DND-41 (cell line): ENCODE data around the gene ARPP19.

Experiments
- ATAC-seq: fragments of 200-7000 bp; cut with Tn5 transposase; 3 replicates; pipeline ENCODE4 v1.9.1; 2021; ENCODE audit warnings: low read depth; ENCODE audit not compliant: insufficient read depth
- DNase-seq: peaks from one replicate; pipeline ENCODE4 v3.0.0-alpha.2; 2020
- H2AFZ ChIP-seq: 2 replicates; pipeline ENCODE4 v1.6.0; 2012; ENCODE audit warnings: low read depth, low read length
- H3K27ac ChIP-seq: 2 replicates; pipeline ENCODE4 v1.5.1; 2012; ENCODE audit warnings: low read length, inconsistent platforms
- H3K27me3 ChIP-seq: fragments of 200-600 bp; sonication (generic); 2 replicates; pipeline ENCODE4 v1.6.0; 2012; ENCODE audit warnings: low read length, mild to moderate bottlenecking, inconsistent platforms; ENCODE audit not compliant: insufficient read depth, poor library complexity
- H3K36me3 ChIP-seq: 2 replicates; pipeline ENCODE4 v1.5.1; 2012; ENCODE audit warnings: low read length, inconsistent platforms; ENCODE audit not compliant: insufficient read depth
- H3K4me1 ChIP-seq: 2 replicates; pipeline ENCODE4 v1.5.1; 2012; ENCODE audit warnings: mild to moderate bottlenecking, low read length; ENCODE audit not compliant: insufficient read depth
- H3K4me2 ChIP-seq: 2 replicates; pipeline ENCODE4 v1.6.0; 2012; ENCODE audit warnings: mild to moderate bottlenecking, moderate library complexity, low read length, inconsistent platforms; ENCODE audit not compliant: insufficient read depth
- H3K4me3 ChIP-seq, 2 experiments: fragments of 200-600 bp in 1 of 2; shearing (Covaris generic) in 1 of 2; 2 replicates each; pipeline ENCODE4 v1.5.1; 2012 to 2016; ENCODE audit warnings: inconsistent platforms in 2 of 2, low read length in 2 of 2, mild to moderate bottlenecking in 2 of 2, low read depth in 1 of 2, moderate library complexity in 1 of 2
- H3K79me2 ChIP-seq: 2 replicates; pipeline ENCODE4 v1.6.0; 2012; ENCODE audit warnings: low read length, inconsistent platforms; ENCODE audit not compliant: insufficient read depth
- H3K9ac ChIP-seq: 2 replicates; pipeline ENCODE4 v1.6.0; 2012; ENCODE audit warnings: low read depth, mild to moderate bottlenecking, inconsistent platforms, low read length, moderate library complexity
- H3K9me3 ChIP-seq: 2 replicates; pipeline ENCODE4 v1.5.1; 2012; ENCODE audit warnings: low read length, moderate library complexity, mild to moderate bottlenecking, inconsistent platforms; ENCODE audit not compliant: insufficient read depth, severe bottlenecking
- H4K20me1 ChIP-seq: 2 replicates; pipeline ENCODE4 v1.6.0; 2012; ENCODE audit warnings: low read length; ENCODE audit not compliant: insufficient read depth
- EZH2 ChIP-seq: IDR thresholded peaks from 3 replicates; pipeline ENCODE4 v1.6.1; 2012; ENCODE audit warnings: borderline replicate concordance, low read depth, mild to moderate bottlenecking, moderate library complexity, low read length, inconsistent platforms; ENCODE audit not compliant: severe bottlenecking
- TF ChIP-seq, protein P1 (sequence below): IDR thresholded peaks from 2 replicates; pipeline ENCODE4 v1.5.1; 2012; ENCODE audit warnings: borderline replicate concordance, low read length, moderate library complexity, mild to moderate bottlenecking; ENCODE audit not compliant: poor library complexity, severe bottlenecking; ENCODE audit errors: extremely low read depth

The ARPP19 gene

DNA sequence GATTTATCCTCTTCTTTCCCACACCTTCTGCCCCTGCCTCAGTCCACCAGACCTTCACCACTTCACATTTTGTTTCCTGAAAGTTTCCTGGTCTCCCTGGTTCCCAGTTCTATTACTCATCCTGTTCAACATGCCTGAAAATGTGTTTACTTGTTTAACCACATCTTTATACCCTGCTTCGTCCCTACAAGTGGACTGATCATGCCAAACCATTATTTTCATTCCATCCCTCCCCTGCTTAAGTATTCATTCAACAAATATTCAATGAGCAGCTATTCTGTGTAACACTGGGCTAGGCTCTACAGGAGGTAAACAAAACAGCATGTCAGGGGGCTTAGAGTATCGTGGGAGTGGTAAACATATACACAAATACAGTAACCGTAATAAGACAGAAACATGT, 45.6 kb downstream of the ARPP19 start:
- peaks cover 14% of the 10 kb centered on the region for H3K4me1 ChIP-seq
- H2AFZ ChIP-seq: no peak overlapping the region
- ATAC-seq (no peak), DNase-seq (no peak)
- no peak for TF ChIP-seq EZH2
- TF ChIP-seq, protein P1, sequence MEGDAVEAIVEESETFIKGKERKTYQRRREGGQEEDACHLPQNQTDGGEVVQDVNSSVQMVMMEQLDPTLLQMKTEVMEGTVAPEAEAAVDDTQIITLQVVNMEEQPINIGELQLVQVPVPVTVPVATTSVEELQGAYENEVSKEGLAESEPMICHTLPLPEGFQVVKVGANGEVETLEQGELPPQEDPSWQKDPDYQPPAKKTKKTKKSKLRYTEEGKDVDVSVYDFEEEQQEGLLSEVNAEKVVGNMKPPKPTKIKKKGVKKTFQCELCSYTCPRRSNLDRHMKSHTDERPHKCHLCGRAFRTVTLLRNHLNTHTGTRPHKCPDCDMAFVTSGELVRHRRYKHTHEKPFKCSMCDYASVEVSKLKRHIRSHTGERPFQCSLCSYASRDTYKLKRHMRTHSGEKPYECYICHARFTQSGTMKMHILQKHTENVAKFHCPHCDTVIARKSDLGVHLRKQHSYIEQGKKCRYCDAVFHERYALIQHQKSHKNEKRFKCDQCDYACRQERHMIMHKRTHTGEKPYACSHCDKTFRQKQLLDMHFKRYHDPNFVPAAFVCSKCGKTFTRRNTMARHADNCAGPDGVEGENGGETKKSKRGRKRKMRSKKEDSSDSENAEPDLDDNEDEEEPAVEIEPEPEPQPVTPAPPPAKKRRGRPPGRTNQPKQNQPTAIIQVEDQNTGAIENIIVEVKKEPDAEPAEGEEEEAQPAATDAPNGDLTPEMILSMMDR: no peak
- H3K4me3 ChIP-seq: no peak overlapping the region
- H3K36me3 ChIP-seq: no peaks in the 10 kb centered on the region
- no peak overlapping the region for H3K4me2 ChIP-seq
- no peak overlapping the region for H3K9ac ChIP-seq
- H3K27me3 ChIP-seq: no peaks in the 10 kb centered on the region
- H3K9me3 ChIP-seq: no peaks in the 10 kb centered on the region
- peaks cover 12% of the 10 kb centered on the region; the same call in 1 of the 2 replicates for H4K20me1 ChIP-seq
- no peak overlapping the region for H3K27ac ChIP-seq
- peaks cover 34% of the 10 kb centered on the region for H3K79me2 ChIP-seq

DNA sequence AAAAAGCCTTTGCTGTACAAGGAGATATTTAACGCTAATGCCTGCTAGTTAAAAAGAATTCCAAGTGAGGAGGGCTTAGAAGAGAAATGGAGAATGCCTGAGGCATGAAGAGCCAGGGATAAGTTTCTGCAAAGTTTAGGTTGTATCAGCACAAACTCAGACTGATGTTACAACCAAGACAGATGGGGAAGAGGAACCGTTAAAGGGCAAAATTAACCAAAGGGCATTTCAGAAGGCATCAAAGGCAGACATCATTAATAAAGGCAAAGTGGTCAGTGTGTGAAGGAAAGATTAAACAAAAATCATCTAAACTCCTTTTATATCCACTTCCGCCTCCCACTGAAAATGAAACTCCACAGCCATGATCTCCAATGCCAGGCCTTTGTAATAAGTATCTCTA, 47.1 kb downstream of the ARPP19 start:
- Histone ChIP-seq H3K27ac (no peak overlapping the region), H3K9me3 (no peaks in the 10 kb centered on the region), H3K9ac (no peak overlapping the region), H3K79me2 (peaks cover 22% of the 10 kb centered on the region), H3K4me2 (no peak overlapping the region), H3K4me1 (no peaks in the 10 kb centered on the region), H4K20me1 (peaks cover 8% of the 10 kb centered on the region; the same call in 1 of the 2 replicates), H3K27me3 (no peaks in the 10 kb centered on the region), H3K4me3 (no peak overlapping the region), H3K36me3 (no peaks in the 10 kb centered on the region), H2AFZ (no peak overlapping the region)
- ATAC-seq (no peak), DNase-seq (no peak)
- TF ChIP-seq, protein P1: no peak
- no peak for TF ChIP-seq EZH2

DNA sequence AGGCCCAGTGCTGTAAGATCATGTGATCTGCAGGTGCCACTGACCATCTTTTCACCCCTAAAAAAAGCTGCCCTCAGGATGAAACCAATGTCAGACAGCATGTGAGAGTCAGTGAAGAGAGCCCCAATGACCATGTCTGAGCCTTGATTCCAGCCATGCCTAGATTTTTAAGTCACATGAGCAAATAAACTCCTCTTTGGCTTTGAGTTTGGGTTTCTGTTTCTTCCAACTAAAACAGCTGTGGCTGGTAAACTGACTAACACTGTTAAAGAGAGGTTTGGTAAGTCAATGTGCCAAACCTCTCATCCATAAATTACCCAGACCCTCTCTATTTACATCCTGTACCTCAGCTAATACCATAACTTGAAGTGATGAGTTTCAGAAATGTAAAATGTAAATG, 48.4 kb downstream of the ARPP19 start:
- Histone ChIP-seq H3K9me3 (no peaks in the 10 kb centered on the region), H4K20me1 (peaks cover 8% of the 10 kb centered on the region; the same call in 1 of the 2 replicates), H3K9ac (no peak overlapping the region), H3K27me3 (no peaks in the 10 kb centered on the region), H3K4me3 (no peak overlapping the region), H2AFZ (no peak overlapping the region), H3K36me3 (no peaks in the 10 kb centered on the region), H3K4me2 (no peak overlapping the region), H3K79me2 (peaks cover 21% of the 10 kb centered on the region), H3K4me1 (no peaks in the 10 kb centered on the region), H3K27ac (no peak overlapping the region)
- DNase-seq: no peak
- TF ChIP-seq, protein P1: no peak
- no peak for TF ChIP-seq EZH2
- ATAC-seq: no peak
